Activated T-helper 1 cell treated with Interleukin-2 at 50 U/mL for 16 hours (primary cell): Measurements from ENCODE around the gene DHDH.

ENCODE experiments used
- DNase-seq: peaks from one replicate; pipeline ENCODE4 v3.0.0-alpha.2; 2020; ENCODE audit warnings: low read depth

The DHDH gene

DNA sequence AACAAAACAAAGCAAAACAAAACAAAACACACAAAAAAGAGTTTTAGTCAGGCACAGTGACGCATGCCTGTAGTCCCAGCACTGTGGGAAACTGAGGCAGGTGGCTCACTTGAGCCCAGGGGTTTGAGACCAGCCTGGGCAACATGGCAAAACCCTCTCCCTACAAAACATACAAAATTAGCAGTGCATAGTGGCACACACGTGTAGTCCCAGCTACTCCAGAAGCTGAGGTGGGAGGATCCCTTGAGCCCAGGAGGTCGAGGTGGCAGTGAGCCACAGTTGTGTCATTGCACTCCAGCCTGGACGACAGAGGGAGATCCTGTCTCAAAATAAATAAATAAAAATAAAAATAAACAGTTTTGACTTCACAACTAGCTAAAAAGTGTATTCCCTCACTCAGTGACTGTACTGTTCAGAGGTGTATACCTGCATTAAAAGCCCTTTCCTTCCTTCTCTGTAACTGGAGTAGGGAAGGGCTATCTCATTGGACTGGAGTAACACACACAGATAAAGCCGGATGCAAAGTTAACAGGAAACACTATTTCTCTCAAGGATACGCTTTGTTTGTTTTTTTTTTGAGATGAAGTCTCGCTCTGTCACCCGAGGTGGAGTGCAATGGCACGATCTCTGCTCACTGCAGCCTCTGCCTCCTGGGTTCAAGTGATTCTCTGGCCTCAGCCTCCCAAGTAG is 17.5 kb downstream of the DHDH start:
- no peak for DNase-seq

DNA sequence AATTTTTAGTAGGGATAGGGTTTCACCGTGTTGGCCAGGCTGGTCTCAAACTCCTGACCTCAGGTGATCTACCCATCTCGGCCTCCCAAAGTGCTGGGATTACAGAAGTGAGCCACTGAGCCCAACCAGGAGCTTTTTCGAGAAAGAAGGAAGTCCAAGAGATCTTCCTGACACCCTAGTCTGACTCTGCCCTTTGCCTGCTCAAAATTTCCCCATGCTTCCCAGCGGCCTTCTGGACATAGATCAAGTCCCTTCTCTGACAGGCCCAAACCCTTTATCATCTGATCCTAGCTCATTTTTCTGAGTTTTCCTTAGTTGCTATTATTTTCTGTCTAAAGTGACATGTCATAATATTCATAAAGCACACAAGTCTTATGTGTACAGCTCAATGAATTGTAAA is 19.6 kb downstream of the DHDH start:
- no peak for DNase-seq

DNA sequence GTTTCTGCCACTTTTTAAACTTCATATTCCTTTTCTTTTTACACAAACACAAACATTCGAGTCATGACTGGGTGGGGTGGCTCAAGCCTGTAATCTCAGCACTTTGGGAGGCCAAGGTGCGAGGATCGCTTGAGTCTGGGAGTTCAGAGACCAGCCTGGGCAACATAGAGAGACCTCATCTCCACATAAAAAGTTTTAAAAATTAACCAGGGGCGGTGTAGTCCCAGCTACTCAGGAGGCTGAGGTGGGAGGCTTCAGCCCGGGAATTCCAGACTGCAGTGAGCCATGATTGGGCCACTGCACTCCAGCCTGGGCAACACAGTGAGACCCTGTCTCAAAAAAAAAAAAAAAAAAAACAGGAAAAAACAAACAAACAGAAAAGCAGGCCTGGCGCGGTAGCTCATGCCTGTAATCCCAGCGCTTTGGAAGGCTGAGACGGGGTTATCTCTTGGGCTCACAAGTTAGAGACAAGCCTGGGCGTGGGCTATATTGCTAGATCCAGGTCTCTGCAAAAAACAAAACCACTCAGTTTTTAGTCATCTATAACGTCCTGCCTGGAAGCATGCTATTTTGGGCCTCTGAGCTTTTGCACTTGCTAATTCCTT is 20.6 kb downstream of the DHDH start:
- no peak for DNase-seq

DNA sequence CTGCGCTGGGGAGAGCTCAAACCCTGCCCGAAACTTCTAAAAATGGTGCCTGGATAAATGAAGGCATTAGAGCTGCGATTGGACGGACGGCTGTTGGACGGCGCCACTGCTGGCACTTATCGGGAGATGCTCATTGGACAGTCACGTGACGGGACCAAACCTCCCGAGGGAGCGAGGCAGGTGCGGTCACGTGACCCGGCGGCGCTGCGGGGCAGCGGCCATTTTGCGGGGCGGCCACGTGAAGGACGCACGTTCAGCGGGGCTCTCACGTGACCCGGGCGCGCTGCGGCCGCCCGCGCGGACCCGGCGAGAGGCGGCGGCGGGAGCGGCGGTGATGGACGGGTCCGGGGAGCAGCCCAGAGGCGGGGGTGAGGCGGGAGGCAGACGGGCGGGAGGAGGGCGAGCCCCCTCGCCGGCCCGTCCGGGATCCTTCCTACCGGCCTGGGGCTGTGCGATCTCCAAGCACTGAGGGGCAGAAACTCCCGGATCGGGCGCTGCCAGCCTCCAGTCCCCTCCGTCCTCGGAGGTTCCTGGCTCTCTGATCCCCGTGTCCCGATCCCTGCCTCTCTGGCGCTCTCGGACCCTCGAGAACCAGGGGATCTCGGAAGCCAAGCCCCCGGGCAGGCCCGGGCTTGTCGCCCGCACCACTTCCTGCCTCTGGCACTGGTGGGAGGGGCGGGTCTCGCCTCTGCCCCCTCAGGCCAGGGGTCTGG is 21.3 kb downstream of the DHDH start, which contains the start of gene BAX:
BAX (plus strand) TSS at position 281 of the 713 bp plus-strand sequence; CDS start at position 335, 54 bp downstream.
- DNase-seq = peak; percentile 76

DNA sequence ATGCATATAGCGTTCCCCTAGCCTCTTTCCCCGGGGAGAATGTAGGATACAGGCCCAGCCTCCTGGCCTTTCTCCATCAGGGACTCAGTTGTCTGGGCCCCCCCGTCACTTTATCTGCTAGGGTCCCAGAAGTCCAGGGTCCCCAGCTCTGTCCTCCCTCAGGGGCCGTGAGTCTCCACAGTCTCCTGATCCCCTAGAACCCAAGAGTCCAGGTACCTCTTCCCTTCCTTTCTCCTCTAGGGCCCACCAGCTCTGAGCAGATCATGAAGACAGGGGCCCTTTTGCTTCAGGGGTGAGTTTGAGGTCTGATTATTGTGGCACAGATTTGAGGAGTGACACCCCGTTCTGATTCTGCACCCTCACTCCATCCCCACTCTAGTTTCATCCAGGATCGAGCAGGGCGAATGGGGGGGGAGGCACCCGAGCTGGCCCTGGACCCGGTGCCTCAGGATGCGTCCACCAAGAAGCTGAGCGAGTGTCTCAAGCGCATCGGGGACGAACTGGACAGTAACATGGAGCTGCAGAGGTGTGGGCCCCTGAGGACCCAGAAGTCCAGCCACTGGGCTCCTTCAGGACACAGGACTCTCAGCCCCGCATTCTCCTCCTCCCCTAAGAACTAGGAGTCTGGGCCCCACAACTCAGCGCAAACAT is 21.9 kb downstream of the DHDH start:
- DNase-seq = no peak

DNA sequence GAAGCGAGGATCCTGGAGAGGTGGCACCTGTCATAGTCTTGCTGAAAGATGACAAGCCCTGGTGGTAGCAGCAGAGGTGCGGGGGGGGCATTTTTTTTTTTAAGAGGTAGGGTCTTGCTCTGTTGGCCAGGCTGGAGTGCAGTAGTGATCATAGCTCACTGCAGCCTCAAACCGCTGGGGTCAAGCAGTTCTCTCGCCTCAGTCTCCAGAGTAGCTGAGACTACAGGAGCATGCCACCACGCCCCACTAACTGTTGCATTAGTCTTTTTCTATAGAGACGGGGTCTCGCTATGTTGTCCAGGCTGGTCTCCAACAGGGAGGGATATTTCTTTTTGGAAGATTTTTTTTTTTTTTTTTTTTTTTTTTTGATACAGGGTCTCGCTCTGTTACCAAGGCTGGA is 24.5 kb downstream of the DHDH start:
- no peak for DNase-seq

DNA sequence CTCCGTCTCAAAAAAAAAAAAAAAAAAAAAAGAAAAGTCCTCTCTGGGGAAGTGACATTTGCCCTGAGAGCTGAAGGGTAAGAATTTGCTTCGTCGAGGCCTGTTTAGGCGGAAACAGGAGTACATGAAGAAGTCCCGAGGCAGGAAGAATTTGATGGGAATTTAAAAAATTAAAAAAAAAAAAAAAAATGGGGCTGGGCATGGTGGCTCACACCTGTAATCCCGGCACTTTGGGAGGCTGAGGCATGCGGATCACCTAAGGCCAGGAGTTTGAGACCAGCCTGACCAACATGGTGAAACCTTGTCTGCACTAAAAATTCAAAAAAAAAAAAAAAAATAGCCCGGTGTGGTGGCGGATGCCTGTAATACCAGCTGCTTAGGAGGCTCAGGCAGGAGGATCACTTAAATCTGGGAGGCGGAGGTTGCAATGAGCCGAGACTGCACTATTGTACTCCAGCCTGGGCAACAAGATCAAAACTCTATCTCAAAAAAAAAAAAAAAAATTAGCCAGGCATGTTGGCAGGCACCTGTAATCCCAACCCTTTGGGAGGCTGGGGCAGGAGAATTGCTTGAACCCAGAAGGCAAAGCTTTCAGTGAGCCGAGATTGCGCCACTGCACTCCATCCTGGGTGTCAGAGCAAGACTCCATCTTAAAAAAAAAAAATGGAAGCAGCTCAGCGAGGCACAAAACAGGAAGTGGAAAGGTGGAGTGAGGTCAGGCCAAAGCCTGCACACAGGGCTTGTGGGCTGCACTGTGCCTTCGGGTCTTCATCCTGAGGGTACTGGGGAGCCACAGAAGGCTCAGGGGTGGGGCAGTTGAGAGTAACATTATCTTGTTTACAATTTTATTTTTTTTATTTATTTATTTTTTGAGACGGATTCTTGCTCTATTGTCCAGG is 26.1 kb downstream of the DHDH start:
- no peak for DNase-seq

DNA sequence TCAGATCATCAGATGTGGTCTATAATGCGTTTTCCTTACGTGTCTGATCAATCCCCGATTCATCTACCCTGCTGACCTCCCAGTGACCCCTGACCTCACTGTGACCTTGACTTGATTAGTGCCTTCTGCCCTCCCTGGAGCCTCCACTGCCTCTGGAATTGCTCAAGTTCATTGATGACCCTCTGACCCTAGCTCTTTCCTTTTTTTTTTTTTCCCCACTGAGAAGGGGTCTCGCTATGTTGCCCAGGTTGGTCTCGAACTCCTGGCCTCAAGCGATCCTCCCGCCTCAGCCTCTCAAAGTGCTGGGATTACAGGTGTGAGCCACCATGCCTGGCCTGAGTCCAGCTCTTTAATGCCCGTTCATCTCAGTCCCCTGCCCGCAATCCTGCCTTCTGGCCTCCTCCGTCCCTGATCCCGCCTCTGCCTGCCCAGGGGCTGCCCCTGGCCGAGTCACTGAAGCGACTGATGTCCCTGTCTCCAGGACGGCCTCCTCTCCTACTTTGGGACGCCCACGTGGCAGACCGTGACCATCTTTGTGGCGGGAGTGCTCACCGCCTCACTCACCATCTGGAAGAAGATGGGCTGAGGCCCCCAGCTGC is 27.7 kb downstream of the DHDH start:
- no peak for DNase-seq

DNA sequence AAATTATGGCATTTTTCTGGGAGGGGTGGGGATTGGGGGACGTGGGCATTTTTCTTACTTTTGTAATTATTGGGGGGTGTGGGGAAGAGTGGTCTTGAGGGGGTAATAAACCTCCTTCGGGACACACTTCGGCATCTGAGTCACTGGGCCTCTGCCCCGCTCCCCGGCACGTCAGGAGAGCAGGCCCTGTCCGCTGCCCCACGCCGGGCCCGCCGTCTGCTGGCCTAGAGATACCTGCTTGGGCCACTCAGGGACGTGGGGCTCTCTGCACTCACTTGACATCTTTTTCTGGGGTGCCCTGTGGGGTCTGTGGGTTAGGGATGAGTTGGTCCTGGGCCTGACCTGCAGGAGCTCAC is 28.2 kb downstream of the DHDH start:
- no peak for DNase-seq

DNA sequence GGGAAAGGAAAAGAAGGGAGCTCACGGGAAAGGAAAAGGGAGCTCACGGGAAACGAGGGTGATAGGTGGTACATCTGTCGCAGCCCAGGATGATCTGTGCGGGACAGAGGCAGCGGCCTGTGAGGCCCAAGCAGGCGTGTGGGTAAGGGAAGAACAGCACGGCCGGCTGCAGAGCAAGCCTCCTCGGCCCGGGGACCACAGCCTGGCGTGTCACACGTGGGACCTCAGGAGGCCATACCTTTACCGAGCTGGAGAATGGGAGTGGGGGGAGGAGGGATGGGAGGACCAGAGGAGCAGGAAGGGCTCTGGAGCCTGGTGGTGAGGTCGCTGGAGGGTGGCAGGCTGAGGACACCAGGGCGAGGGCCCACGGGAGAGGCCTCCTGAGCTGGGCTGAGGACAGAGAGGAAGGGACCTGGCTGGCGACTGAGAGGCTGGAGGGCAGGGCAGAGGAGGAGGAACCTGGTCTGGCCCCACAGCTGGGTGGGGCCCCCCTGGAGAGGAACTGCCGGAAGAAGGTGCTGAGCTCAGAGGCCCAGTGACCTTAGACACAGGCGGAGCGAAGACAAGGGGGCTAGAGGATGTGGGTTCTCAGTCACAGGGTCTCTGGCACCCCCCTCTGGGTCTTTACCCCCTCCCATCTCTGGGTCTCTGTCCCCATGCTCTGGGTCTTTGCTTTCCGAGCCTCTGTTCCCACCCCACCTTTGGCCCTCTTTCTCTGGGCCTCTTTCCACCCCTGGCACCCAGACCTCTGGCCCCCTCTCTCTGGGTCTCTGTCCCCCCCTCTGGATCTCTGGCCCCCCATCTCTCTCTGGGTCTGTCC is 28.7 kb downstream of the DHDH start:
- no peak for DNase-seq

DNA sequence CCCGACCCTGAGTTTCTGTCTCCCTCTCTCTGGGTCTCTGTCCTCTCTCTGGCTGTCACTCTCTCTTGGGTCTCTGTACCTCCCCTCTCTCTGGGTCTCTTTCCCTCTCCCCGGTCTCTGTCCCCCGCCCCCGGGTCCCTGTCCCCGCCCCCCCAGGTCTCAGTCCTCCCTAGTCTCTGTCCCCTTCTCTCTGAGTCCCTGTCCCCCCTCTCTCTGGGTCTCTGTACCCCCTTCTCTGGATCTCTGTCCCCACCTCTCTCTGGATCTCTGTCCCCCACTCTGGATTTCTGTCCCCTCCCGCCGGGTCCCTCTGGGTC is 29.3 kb downstream of the DHDH start:
- DNase-seq = no peak

DNA sequence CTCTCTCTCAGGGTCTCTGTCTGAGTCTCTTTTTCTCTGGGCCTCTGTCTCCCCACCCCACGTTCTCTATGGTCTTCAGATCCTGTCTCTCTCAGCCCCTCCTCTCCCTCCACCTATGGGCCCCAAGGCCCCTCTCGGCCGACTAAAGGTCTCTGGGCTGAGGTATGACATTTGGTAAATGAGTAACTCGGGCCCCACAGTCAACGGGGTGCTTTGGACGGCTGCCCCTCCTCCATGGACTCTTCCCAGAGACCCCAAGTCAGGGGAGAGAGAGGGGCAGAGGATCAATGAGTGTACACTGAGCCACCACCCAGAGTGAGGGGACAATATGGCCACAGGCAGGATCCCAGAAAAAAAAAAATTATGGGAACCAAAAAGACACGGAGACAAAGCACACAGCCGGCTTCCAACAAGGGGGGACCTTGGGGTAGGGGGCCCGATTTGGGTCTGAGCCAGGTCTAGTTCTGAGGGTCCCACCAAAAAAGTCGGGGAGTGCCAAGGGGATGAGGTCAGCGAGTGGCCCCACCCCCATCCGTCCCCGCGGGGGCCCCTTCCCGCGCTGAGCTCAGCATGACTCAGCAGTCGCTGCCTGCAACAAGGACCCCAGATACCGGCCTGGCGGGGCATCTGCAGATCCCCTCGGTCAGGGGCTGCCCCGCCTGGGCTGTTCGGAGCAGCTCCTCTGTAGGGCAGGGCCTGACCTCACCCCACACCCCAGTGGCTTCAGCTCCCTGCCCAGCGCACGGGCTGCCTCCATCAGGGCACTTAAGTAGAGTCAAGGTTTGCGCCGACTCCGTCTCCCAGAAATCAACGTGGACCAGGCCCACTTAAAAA is 30.1 kb downstream of the DHDH start:
- peak; percentile 23 for DNase-seq

DNA sequence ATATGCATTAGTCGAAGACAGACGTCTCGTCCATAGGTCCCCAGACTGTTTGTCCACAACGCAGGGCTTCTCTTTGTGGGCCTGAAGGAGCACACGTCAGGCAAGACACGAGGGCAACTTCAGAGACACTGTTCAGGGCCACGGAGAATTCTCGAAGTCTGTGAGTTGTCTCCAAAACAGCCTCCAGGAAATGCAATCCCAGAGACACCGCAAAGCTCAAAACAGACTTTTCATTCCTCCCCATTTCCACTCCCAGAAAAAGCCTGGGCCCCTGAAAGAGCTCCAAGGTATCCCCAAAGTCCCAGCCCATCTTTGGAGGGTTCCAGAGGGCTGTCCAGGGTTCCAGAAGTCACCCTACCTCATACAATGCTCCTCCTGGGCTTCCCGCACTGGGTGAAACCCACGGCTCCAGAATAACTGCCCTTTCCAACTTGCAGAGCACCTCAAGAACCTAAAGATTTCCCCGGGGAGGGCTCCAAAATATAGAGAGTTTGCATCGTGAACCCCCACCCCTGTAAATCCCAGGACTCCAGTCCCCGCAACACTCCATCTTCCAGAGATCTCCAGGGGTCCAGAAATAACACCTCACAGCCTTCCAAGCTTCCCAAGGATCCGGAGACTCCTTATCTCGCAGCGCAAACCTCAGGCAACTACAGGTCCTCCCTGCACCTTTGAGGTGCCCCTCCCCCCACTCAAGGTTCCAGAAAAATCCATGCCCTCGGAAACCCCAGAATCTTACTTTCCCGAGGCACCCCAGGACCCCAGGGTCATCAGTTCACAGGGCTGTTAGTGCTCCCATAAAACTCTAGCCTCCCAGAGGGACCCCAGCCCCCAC is 30.9 kb downstream of the DHDH start:
- no peak for DNase-seq

DNA sequence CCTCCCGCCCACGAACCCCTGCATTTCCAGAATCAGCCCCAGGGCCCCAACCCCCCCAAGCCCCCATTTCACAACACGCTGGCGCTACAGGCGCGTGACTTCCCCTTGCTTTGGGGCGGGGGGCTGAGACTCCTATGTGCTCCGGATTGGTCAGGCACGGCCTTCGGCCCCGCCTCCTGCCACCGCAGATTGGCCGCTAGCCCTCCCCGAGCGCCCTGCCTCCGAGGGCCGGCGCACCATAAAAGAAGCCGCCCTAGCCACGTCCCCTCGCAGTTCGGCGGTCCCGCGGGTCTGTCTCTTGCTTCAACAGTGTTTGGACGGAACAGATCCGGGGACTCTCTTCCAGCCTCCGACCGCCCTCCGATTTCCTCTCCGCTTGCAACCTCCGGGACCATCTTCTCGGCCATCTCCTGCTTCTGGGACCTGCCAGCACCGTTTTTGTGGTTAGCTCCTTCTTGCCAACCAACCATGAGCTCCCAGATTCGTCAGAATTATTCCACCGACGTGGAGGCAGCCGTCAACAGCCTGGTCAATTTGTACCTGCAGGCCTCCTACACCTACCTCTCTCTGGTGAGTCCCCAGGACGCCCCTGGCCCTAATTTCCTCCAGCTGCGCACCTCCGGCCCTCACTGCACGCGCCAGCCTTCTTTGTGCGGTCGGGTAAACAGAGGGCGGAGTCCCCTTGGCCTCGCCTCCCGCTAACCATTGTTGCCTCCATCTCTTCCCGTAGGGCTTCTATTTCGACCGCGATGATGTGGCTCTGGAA is 31.7 kb downstream of the DHDH start, which contains the start of gene FTL:
FTL (plus strand) TSS at position 270 of the 766 bp plus-strand sequence; CDS start at position 469, 199 bp downstream.
- DNase-seq = peak; percentile 83

DNA sequence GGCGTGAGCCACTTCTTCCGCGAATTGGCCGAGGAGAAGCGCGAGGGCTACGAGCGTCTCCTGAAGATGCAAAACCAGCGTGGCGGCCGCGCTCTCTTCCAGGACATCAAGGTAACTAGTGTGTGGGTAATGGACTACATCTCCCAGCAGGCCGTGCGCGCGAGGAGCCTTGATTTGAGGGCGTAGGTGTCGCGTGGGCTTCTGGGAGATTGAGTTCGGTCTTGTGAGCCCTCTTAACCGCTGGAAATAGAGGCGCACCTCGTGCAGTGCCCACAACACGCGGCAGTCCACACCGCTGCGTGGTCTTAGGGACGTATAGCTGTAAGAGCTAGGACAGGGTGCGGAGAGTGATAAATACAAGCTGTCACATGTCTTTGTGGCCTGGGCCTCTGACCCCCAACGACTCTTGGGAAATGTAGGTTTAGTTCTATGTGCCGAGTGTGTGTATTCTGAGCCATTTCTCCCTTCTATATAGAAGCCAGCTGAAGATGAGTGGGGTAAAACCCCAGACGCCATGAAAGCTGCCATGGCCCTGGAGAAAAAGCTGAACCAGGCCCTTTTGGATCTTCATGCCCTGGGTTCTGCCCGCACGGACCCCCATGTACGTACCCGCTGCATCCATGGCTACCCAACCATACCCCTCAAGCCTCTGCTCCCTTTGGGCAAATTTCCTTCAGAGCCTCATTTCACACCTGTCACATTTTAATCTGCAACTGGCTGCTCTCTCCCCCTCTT is 32.5 kb downstream of the DHDH start:
- DNase-seq = peak; percentile 74

DNA sequence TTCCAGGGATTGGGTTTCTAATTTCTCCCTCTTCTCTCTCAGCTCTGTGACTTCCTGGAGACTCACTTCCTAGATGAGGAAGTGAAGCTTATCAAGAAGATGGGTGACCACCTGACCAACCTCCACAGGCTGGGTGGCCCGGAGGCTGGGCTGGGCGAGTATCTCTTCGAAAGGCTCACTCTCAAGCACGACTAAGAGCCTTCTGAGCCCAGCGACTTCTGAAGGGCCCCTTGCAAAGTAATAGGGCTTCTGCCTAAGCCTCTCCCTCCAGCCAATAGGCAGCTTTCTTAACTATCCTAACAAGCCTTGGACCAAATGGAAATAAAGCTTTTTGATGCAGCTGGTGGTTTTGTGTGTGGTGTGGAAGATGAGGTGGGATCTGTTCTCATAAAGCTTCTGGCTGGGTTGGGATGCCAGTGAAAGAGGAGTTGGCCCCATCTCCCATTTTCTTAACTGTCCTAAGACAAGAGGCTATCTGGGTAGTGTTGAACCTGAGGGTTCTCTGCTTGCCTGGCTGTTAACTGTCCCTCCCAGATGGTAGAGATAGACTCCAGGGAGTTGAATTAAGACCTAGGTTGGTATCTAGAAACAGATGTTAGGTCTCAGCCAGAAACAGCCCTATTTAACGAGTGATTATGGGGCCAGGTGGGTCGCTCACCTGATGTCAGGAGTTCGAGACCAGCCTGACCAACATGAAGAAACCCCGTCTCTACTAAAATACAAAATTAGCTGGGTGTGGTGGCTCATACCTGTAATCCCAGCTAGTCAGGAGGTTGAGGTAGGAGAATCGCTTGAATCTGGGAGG is 33.2 kb downstream of the DHDH start:
- DNase-seq = no peak
